ENCODE measurements around the gene CCDC197. TPM values are rescaled to one million over a fixed set of nuclear protein-coding genes. Genes with fewer than 3 reads are reported as not detected.

Gene CCDC197
- total and polyA plus RNA-seq, 9 of the 15 experiments (the other 6 are each of a cell fraction or from before 2014, with no cell fraction given) = not detected

- FAIRE-seq = no peak
- in situ Hi-C loops (cut with MboI) = no loop called here
- no peaks in the 10 kb centered on the region for H3K79me2 ChIP-seq (ENCODE audit: control insufficient read depth, insufficient read depth, low read length)
- ChIA-PET CTCF (ENCODE audit: low intra/inter-chr PET ratio) (no interaction called here), POLR2A (interaction anchor here (0.6 to 1.0 kb wide), 2 partner anchors 16 to 1876 kb away, joined by 3 read pairs; no protein-coding TSS in a partner anchor)
- H3K9ac ChIP-seq (ENCODE audit: insufficient read depth in 1 of 2, low read depth in 2 of 2, low read length in 2 of 2) = no peak overlapping the region
- no peaks in the 10 kb centered on the region; a peak in 1 of 5 replicates for H3K27me3 ChIP-seq (ENCODE audit: control insufficient read depth in 2 of 2, insufficient read depth in 2 of 2, low read length in 2 of 2)
- no peak overlapping the region for H3K4me3 ChIP-seq
- no peak for DNase-seq (ENCODE audit: extremely low read depth in 1 of 4, low spot score in 3 of 4)
- H3K36me3 ChIP-seq (ENCODE audit: control insufficient read depth, insufficient read depth, low read length) = peaks cover 53% of the 10 kb centered on the region; the same call in 2 of the 3 replicates
- H3K27ac ChIP-seq (ENCODE audit: extremely low read depth, low read depth, low read length) = no peak overlapping the region
- H2AFZ ChIP-seq (ENCODE audit: low read depth, low read length) = no peak overlapping the region
- H3K9me3 ChIP-seq (replicated peaks; ENCODE audit: control insufficient read depth, insufficient read depth, low read depth, low read length) = no peaks in the 10 kb centered on the region
- no peak for ATAC-seq
- no peak overlapping the region for H3K4me2 ChIP-seq (ENCODE audit: insufficient read depth, low read length)
- no peaks in the 10 kb centered on the region for H4K20me1 ChIP-seq (replicated peaks; ENCODE audit: control insufficient read depth, insufficient read depth, low read length)
- no peaks in the 10 kb centered on the region for H3K9me1 ChIP-seq (ENCODE audit: control insufficient read depth, insufficient read depth, low read length)
- no peak for TF ChIP-seq RFX7 (CRISPR knock-in tag; IDR thresholded peaks at IDR 0.05)
- no peak for TF ChIP-seq ARID2 (IDR thresholded peaks at IDR 0.05)
- TF ChIP-seq HNRNPLL (IDR thresholded peaks at IDR 0.05; ENCODE audit: low read depth, low read length, poor library complexity, severe bottlenecking) = no peak
- TF ChIP-seq SOX6 (IDR thresholded peaks at IDR 0.05) = no peak
- TF ChIP-seq ZNF277 (CRISPR knock-in tag; IDR thresholded peaks at IDR 0.05; ENCODE audit: borderline replicate concordance) = no peak
- TF ChIP-seq ZNF280A (IDR thresholded peaks at IDR 0.05; ENCODE audit: low read depth, partially characterized antibody) = no peak
- TF ChIP-seq E4F1 (CRISPR knock-in tag; IDR thresholded peaks at IDR 0.05; ENCODE audit: borderline replicate concordance) = no peak
- TF ChIP-seq NCOA1 (IDR thresholded peaks at IDR 0.05; ENCODE audit: low read depth) = no peak
- TF ChIP-seq NR2C1 (IDR thresholded peaks at IDR 0.05) = no peak
- no peak for TF ChIP-seq NR2C1 (tag; IDR thresholded peaks at IDR 0.05)
- TF ChIP-seq NKRF (IDR thresholded peaks at IDR 0.05; ENCODE audit: borderline replicate concordance) = no peak
- BruUV-seq (replicated peaks) = no TSS peak
- whole genome bisulfite sequencing (ENCODE audit: insufficient coverage, low coverage, missing lambda C conversion rate) = 89% methylated on average over 10 of the region's 19 CpGs
- H3K4me1 ChIP-seq (replicated peaks in 1 of 2; ENCODE audit: control insufficient read depth in 2 of 2, insufficient read depth in 2 of 2, low read length in 2 of 2) = peaks cover 0 to 6% of the 10 kb centered on the region in 2 experiments; a peak in 2 of 5 replicates
- intact Hi-C loops (cut with micrococcal nuclease) = no loop called here
Observed at GRCh38 chr14:94045563-94046345, 48.7 kb downstream of the CCDC197 start.
